Activated CD4-positive, alpha-beta T cell treated with anti-CD3 and anti-CD28 coated beads, Interleukin-2, amount 50 U/mL, for 4 hours (primary cell): ENCODE data around the gene RIMBP3C.
"Not testable (repeated sequence)": the region's sequence is repeated elsewhere in the genome, so short reads cannot be mapped to it uniquely, and the experiment has no call there.

Experiments used
- DNase-seq, 2 experiments: peaks; one replicate each; pipeline ENCODE4 v3.0.0-alpha.2; 2020

RIMBP3C gene

GRCh38 chr22:21573750-21574494 is 22.7 kb upstream of the RIMBP3C start:
- DNase-seq = no peak

GRCh38 chr22:21573293-21573734 is 22.1 kb upstream of the RIMBP3C start:
- DNase-seq = no peak

GRCh38 chr22:21571679-21572078 is 20.4 kb upstream of the RIMBP3C start:
- DNase-seq = no peak

DNA sequence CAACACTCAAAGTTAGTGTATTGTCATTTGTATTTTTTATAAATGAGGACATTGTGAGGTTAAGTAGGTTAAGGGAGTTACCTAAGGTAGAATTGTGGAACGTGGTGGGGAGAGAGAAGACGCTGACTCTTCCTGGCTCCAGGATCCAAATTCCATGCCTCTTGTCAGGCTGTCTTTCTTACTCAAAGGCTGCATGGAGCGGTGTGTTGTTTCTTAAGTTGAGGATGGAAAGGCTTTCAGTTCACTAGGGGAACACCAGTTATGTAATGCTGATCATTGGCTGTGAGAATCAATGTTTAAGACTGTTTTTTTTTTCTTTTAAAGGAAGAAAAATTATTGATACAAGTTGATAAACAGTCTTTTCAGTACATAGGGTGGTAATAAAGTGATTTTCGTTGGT is 19.1 kb upstream of the RIMBP3C start:
- no peak for DNase-seq

DNA sequence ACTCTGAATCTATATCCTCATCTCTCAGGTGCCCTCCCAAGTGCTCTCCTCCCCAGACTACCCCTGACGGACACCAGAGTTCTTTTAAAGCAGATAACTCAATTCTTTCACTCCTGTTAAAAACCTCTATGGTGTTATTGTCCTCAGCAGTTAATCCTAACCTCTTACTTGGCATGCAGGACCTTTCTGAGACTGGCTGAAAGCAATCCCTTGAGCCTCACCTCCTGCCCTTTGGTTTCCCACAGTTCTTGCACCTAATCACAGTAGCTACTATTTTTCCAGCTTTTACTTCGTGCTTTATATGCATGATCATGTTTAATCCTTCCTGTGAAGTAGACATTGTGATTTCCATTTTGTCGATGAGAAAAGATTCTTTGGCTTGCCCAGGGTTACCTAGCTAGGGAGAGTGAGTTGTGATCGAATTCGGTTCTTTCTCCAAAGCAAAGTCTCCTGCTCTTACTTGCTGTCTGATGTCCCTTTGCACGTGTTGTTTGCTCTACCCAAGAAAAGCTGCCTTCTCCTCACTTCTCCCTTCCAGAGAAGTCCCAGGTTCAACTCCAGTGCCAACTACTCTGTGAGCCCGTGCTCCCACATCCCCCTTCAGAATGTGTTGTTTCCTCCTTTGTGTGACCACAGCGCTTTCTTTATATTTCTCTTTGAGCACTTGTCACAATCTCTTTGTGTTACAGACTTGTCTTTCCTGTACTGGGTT is 18.4 kb upstream of the RIMBP3C start:
- no peak for DNase-seq

GRCh38 chr22:21569076-21569427 is 17.8 kb upstream of the RIMBP3C start:
- not testable (repeated sequence) for DNase-seq

DNA sequence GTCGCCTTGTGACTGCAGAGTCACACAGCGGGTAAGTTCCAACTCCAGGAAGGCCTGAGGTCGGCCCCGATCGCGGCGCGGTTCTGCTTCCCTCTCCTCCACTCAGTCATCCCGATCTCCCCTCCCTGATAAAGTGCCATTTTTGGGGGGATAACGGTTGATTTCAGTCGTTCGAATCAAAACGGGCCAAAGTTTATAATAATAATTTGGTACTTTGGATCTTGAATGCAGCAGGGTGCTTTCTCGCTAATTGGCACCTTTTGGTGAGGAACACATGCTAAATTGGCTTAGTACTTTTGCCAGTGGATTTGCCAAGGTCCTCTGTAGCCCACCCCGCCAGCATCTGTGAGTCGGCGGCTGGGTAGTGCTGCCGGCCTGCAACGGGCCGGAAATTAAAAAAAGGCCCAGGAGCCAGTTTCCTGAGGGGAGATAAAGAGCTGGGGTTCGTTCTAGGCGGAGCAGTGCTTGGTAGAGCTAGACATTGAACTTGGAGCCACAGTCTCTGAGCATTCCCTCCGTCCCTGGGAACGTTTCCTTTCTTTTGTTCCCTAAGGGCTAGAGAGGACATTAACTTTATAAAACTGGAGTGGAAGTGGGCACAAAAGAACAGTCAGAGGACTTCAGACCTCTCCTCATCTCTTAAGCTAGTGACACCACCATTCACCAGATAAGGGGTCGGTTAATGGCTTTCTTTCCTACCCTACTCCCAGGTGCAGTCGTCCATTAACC is 17.2 kb upstream of the RIMBP3C start:
- DNase-seq = peak in 1 of 2 experiments; percentile 8

- peak; percentile 75 to 78 for DNase-seq
Measured at GRCh38 chr22:21567456-21568346, 16.4 kb upstream of the RIMBP3C start, which contains the start of gene UBE2L3. TSS of gene UBE2L3 (plus strand) at chr22:21567714. CDS start at chr22:21567745, 31 bp downstream.

DNA sequence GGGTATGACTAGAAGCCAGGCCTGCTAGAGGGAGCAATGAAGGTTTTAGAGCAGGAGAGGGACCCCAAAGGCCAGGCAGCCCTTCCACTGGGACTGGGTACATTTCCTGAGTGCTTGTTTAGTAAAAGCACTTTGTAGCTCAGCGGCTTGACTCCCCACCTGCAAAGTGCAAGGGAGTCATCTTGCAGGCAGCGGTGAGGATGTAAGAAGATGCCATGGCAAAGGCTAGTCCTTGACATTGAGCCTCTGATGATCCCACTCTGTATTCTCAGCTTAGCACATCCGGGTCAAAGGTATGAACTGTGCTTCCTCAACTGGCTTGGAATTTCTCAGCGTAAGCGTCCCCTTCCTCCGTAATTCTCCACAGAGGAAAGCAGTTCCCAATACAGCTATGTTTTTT is 13.2 kb upstream of the RIMBP3C start:
- no peak for DNase-seq

- DNase-seq = no peak
Measured at GRCh38 chr22:21563912-21564311, 12.7 kb upstream of the RIMBP3C start.

GRCh38 chr22:21560657-21561056 is 9.4 kb upstream of the RIMBP3C start:
- DNase-seq = not testable (repeated sequence)

DNA sequence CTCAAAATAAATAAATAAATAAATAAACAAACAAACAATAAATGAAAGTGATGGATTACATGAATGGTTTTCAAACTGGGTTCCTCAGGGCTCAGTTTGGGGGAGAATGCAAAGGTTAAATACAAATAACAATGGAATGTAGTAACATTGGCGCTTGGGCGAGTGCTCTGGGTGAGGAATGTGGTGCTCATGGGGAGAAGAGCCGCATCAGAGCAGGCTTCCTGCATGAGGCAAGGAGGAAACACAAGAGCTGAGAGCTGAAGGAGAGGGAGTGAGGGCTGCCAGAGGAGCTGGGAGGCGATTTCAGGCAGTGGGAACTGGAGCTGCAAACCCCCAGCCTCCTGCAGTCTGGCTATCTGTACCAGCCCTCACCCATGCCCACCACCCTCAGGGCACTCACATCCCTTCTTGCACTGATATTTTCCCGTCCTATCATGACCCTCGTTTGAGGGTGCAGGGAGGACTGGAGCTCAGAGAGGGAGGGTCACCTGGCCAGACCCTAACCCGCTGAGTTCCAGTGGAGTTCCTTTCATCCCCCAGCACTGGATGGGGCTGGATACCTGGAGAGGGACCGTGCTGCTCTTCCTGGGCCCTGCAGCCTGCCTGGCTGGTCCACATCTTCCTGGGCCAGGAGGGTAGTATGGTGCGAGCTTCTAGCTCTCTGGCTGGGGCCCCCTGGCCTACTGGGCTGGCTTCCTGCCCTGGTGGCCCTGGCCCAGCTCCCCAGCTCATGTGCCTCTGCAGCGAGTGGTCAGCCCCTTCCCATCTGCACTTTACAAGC is 8.3 kb upstream of the RIMBP3C start:
- DNase-seq = not testable (repeated sequence)

- DNase-seq = not testable (repeated sequence)
Measured at GRCh38 chr22:21550678-21551047, 598 bp downstream of the RIMBP3C start.

DNA sequence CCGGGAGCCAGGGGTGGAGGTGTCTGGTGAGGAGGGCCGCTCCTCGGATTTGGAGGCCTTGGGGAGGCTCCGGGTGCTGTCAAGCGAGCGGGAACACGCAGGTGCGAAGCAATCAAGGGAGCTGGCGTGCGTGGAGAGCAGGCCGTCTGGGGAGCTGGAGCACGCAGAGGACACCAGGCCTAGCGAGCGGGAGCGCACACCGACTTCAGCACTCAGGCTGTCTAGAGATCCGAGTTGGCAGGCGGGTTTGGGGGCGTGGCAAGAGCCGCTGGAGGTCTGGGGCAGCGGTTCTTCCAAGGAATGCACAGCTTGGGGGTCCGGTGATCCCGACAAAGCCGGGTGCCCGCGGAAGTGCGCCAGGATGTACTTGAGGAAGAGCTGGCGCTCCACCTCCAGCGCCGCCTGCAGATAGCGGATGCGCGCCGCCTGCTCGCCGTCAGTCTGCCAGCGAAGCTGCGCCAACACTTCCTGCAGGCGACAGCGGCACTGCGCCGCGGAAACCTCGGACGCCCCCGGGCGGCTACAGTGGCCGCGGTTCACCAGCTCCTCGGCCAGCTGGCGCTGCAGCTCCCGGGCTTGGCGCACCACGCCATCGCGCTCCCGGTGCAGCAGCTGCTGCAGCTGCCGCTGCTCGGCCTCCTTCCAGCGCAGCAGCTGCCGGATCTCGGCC is 1.1 kb downstream of the RIMBP3C start:
- not testable (repeated sequence) for DNase-seq

GRCh38 chr22:21549558-21549957 is 1.7 kb downstream of the RIMBP3C start:
- DNase-seq = not testable (repeated sequence)

GRCh38 chr22:21544432-21545322 is 6.6 kb downstream of the RIMBP3C start:
- not testable (repeated sequence) for DNase-seq

DNA sequence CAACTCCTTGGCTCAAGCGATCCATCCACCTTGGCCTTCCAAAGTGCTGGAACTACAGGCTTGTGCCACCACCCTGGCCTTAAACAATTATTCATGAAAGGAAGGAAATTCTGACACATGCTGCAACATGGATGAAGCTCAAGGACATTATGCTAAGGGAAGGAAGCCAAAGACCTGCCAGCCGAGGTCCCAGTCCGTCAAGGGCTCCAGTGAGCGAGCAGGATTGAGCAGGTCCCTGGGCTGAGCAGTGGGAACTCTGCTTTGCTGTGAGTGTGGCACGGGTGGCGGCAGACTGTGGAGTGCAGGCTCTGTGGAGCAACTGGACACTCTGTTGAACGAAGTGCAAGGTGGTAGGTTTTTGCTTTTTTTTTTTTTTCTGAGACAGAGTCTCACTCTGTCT is 11.4 kb downstream of the RIMBP3C start:
- not testable (repeated sequence) for DNase-seq

GRCh38 chr22:21532863-21533648 is 18.2 kb downstream of the RIMBP3C start:
- DNase-seq = not testable (repeated sequence)

GRCh38 chr22:21531525-21531924 is 19.7 kb downstream of the RIMBP3C start:
- not testable (repeated sequence) for DNase-seq
